B cell (primary cell): ENCODE results near the gene THEMIS2. TPM values are rescaled to one million over a fixed set of nuclear protein-coding genes. Genes with fewer than 3 reads are reported as not detected.
A peak's percentile ranks its signal among the peaks of the same experiment; 100 is the strongest.

Experiments
- ATAC-seq: fragments of 200-7000 bp; cut with Tn5 transposase; one replicate; pipeline ENCODE4 v1.10.0; 2021; ENCODE audit warnings: low read depth, mild to moderate bottlenecking, moderate number of reproducible peaks, moderate library complexity
- CTCF ChIA-PET: fragments of 350-600 bp; sonication (Branson Sonifier 250); formaldehyde crosslinking; loops from one replicate; lab custom pipeline; 2021; ENCODE audit warnings: antibody characterized with exemption, inconsistent platforms; lab: Charles Lee
- POLR2A ChIA-PET: fragments of 350-600 bp; sonication (Branson Sonifier 250); formaldehyde crosslinking; loops from one replicate; lab custom pipeline; 2021; ENCODE audit warnings: antibody characterized with exemption; lab: Charles Lee
- DNase-seq: peaks from one replicate; pipeline ENCODE4 v3.0.0; 2013
- H2AFZ ChIP-seq: 2 replicates; pipeline ENCODE4 v1.6.1; 2012; ENCODE audit warnings: mild to moderate bottlenecking, low read depth, low read length; ENCODE audit not compliant: insufficient read depth, poor library complexity, severe bottlenecking
- H3K27ac ChIP-seq, 2 donors: 1 replicate in 1 of 2; 2 replicates in 1 of 2; pipeline ENCODE4 v1.5.1; 2012 to 2013; ENCODE audit warnings: low read length in 2 of 2, mild to moderate bottlenecking in 2 of 2, moderate library complexity in 1 of 2
- H3K27me3 ChIP-seq, 4 experiments: fragments of 200-600 bp in 1 of 4; sonication (generic) in 1 of 4; replicated peaks in 1 of 4; 1 replicate in 2 of 4; 2 replicates in 2 of 4; pipeline versions ENCODE4 v1.6.1 to v1.7.0; 2013 to 2016; ENCODE audit warnings: low read length in 3 of 4, mild to moderate bottlenecking in 2 of 4, mixed read lengths in 1 of 4, moderate library complexity in 1 of 4; ENCODE audit not compliant: insufficient read depth in 4 of 4, control insufficient read depth in 3 of 4; ENCODE audit errors: control extremely low read depth in 1 of 4
- H3K36me3 ChIP-seq, 2 experiments: replicated peaks in 1 of 2; 1 replicate in 1 of 2; 2 replicates in 1 of 2; pipeline versions ENCODE4 v1.6.1 to v1.7.1; 2013; ENCODE audit warnings: low read length in 1 of 2; ENCODE audit not compliant: insufficient read depth in 2 of 2, control insufficient read depth in 1 of 2; ENCODE audit errors: control extremely low read depth in 1 of 2, extremely low read depth in 1 of 2
- H3K4me1 ChIP-seq, 2 donors: fragments of 200-600 bp in 1 of 2; sonication (generic) in 1 of 2; 1 replicate in 1 of 2; 2 replicates in 1 of 2; pipeline versions ENCODE4 v1.5.1 to v1.6.1; 2013 to 2017; ENCODE audit warnings: low read length in 2 of 2; ENCODE audit not compliant: control insufficient read depth in 2 of 2, insufficient read depth in 2 of 2
- H3K4me2 ChIP-seq: replicated peaks from 2 replicates; pipeline ENCODE3; 2012; ENCODE audit warnings: mild to moderate bottlenecking, low read depth, low read length; ENCODE audit not compliant: poor library complexity, severe bottlenecking
- H3K4me3 ChIP-seq, 5 experiments: fragments of 200-600 bp in 1 of 5; sonication (generic) in 1 of 5; 1 replicate in 3 of 5; 2 replicates in 2 of 5; pipeline versions ENCODE4 v1.5.1 to v1.7.0; 2011 to 2016; ENCODE audit warnings: low read length in 4 of 5, mild to moderate bottlenecking in 4 of 5, low read depth in 2 of 5, control low read depth in 1 of 5, moderate library complexity in 1 of 5; ENCODE audit not compliant: insufficient read depth in 1 of 5; ENCODE audit errors: control extremely low read depth in 1 of 5, extremely low read depth in 1 of 5
- H3K79me2 ChIP-seq: fragments of 200-600 bp; sonication (generic); one replicate; pipeline ENCODE4 v1.6.0; 2016; ENCODE audit warnings: low read length; ENCODE audit not compliant: control insufficient read depth, insufficient read depth
- H3K9ac ChIP-seq: fragments of 200-600 bp; sonication (generic); 2 replicates; pipeline ENCODE4 v1.6.1; 2017; ENCODE audit warnings: mild to moderate bottlenecking, low read length, moderate library complexity
- H3K9me3 ChIP-seq, 3 donors: one replicate each; pipeline versions ENCODE4 v1.6.1 to v1.7.1; 2013; ENCODE audit warnings: low read length in 2 of 3; ENCODE audit not compliant: control insufficient read depth in 2 of 3, insufficient read depth in 1 of 3; ENCODE audit errors: control extremely low read depth in 1 of 3
- H4K20me1 ChIP-seq: 2 replicates; pipeline ENCODE4 v1.6.0; 2012; ENCODE audit warnings: mild to moderate bottlenecking, low read length; ENCODE audit not compliant: insufficient read depth, control insufficient read depth, poor library complexity, severe bottlenecking
- H3K27ac Mint-ChIP-seq: one replicate; pipeline ENCODE4 v1.8.0; 2021; ENCODE audit warnings: mixed read lengths
- H3K27me3 Mint-ChIP-seq: one replicate; pipeline ENCODE4 v1.8.0; 2021; ENCODE audit warnings: mixed read lengths
- H3K4me1 Mint-ChIP-seq: one replicate; pipeline ENCODE4 v1.8.0; 2021; ENCODE audit warnings: mixed read lengths
- H3K4me3 Mint-ChIP-seq: one replicate; pipeline ENCODE4 v1.8.0; 2021; ENCODE audit warnings: mixed read lengths
- H3K9me3 Mint-ChIP-seq: one replicate; pipeline ENCODE4 v1.8.0; 2022; ENCODE audit warnings: mixed read lengths; ENCODE audit not compliant: insufficient read depth
- EZH2 ChIP-seq: IDR thresholded peaks from 2 replicates; pipeline ENCODE4 v1.6.1; 2012; ENCODE audit warnings: borderline replicate concordance, low read depth, mild to moderate bottlenecking, moderate library complexity, low read length; ENCODE audit not compliant: insufficient read depth, poor library complexity, severe bottlenecking
- WGBS: methylation state at CpG from one replicate; pipeline ENCODE4 v1.1.5; 2013; ENCODE audit warnings: missing lambda C conversion rate; ENCODE audit not compliant: insufficient coverage; 5-methylcytosine and 5-hydroxymethylcytosine counted together
- intact Hi-C: fragments of 100-400 bp; cut with micrococcal nuclease; formaldehyde crosslinking; loops from one replicate; pipeline ENCODE4 v1.10.0; 2022
- polyA plus RNA-seq: library from polyadenylated mRNA; depleted of rRNA; stranded (reverse); fragments of >200 nt; gene quantifications from 2 replicates; pipeline ENCODE4 v1.2.3, GENCODE V29; 2012
- total RNA-seq, 2 donors: library from RNA; stranded (reverse); fragments of 120-200 nt in 1 of 2; gene quantifications; 1 replicate in 1 of 2; 2 replicates in 1 of 2; pipeline versions ENCODE4 v1.2.3 to v1.2.4, GENCODE V29; 2013 to 2022
- TF ChIP-seq, protein P1 (sequence below): fragments of 200-600 bp; IDR thresholded peaks from one replicate; pipeline ENCODE4 v1.8.0; 2022; ENCODE audit warnings: antibody characterized with exemption, mild to moderate bottlenecking

THEMIS2 gene
- total and polyA plus RNA-seq, 2 donors (not counting 1 experiment from before 2014, with no cell fraction given): 72.0 to 230 TPM

DNA sequence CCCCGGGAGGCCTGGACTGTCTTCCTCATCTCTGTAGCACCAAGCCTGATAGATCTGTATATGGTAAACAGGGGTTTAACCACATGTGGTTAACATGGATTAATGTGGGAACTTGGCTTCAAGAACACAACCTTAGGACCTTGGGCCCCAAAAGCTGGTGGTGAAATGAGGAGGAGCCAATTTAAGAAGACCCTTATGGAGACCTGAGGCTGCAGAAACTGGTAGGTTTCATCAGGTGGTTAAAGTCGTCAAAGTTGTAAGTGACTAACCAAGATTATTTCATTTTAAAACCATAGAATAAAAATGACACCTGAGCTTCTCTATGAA is 14.0 kb downstream of the THEMIS2 start:
- H3K4me1 Mint-ChIP-seq: peaks cover 69% of the 10 kb centered on the region

DNA sequence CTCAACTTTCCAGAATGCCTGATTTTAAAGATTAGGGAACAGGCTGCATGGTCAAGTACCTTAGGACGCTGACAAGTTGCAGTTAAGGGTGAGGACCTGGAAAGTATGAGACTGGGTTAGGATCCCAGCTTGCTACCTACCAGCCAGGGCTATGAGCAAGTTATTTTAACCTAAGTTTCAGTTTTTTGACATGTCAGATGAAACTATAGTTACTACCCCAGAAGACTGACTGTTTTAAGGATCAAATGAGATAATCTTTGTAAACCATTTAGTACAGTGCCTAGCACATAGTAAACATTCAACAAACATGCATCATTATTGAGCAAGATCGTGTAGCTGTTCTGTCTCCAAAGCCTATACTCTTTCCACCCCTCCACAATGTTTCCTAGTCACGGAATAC is 14.4 kb downstream of the THEMIS2 start:
- TF ChIP-seq, protein P1, sequence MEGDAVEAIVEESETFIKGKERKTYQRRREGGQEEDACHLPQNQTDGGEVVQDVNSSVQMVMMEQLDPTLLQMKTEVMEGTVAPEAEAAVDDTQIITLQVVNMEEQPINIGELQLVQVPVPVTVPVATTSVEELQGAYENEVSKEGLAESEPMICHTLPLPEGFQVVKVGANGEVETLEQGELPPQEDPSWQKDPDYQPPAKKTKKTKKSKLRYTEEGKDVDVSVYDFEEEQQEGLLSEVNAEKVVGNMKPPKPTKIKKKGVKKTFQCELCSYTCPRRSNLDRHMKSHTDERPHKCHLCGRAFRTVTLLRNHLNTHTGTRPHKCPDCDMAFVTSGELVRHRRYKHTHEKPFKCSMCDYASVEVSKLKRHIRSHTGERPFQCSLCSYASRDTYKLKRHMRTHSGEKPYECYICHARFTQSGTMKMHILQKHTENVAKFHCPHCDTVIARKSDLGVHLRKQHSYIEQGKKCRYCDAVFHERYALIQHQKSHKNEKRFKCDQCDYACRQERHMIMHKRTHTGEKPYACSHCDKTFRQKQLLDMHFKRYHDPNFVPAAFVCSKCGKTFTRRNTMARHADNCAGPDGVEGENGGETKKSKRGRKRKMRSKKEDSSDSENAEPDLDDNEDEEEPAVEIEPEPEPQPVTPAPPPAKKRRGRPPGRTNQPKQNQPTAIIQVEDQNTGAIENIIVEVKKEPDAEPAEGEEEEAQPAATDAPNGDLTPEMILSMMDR: no peak
- TF ChIP-seq EZH2: no peak
- Mint-ChIP-seq H3K27ac (peak overlapping the region; percentile 87), H3K4me1 (peaks cover 73% of the 10 kb centered on the region), H3K4me3 (peak overlapping the region; percentile 68), H3K9me3 (no peaks in the 10 kb centered on the region), H3K27me3 (no peaks in the 10 kb centered on the region)
- no CpG with 5 or more reads among the region's 3 CpGs for WGBS
- Histone ChIP-seq H3K4me3 (peak overlapping the region in 2 of 5 experiments; percentile 27 to 41), H3K9me3 (no peaks in the 10 kb centered on the region), H3K27me3 (no peaks in the 10 kb centered on the region), H3K4me2 (peak overlapping the region; percentile 52), H3K79me2 (peaks cover 5% of the 10 kb centered on the region), H2AFZ (no peak overlapping the region), H3K36me3 (peaks cover 6 to 42% of the 10 kb centered on the region in 2 experiments), H3K27ac (peak overlapping the region; percentile 52 to 81), H3K9ac (no peak overlapping the region), H3K4me1 (peaks cover 45 to 80% of the 10 kb centered on the region in 2 donors), H4K20me1 (no peaks in the 10 kb centered on the region)
- no peak for ATAC-seq
- intact Hi-C loops: no loop called here
- POLR2A ChIA-PET: interaction anchor here (1.0 to 2.1 kb wide), 2 partner anchors 12 to 13 kb away, joined by 3 to 5 read pairs; no protein-coding TSS in a partner anchor
- DNase-seq: no peak
- CTCF ChIA-PET: no interaction called here

More for the DNA sequence above, 14.0 kb downstream of the THEMIS2 start:
- ATAC-seq (no peak), DNase-seq (no peak)
- Histone ChIP-seq H3K36me3 (peaks cover 6 to 41% of the 10 kb centered on the region in 2 experiments), H3K9ac (no peak overlapping the region), H3K27me3 (no peaks in the 10 kb centered on the region), H3K4me3 (peak overlapping the region in 1 of 5 experiments; percentile 41), H3K27ac (peak overlapping the region; percentile 52 to 81), H4K20me1 (no peaks in the 10 kb centered on the region), H3K9me3 (no peaks in the 10 kb centered on the region), H3K79me2 (peaks cover 5% of the 10 kb centered on the region), H3K4me2 (no peak overlapping the region), H2AFZ (no peak overlapping the region), H3K4me1 (peaks cover 41 to 76% of the 10 kb centered on the region in 2 donors)
- no peak overlapping the region for H3K4me3 Mint-ChIP-seq
- intact Hi-C loops: no loop called here
- peak overlapping the region; percentile 37 for H3K27ac Mint-ChIP-seq
- no peak for TF ChIP-seq EZH2
- TF ChIP-seq, protein P1: no peak
- no peaks in the 10 kb centered on the region for H3K9me3 Mint-ChIP-seq
- WGBS: no CpG with 5 or more reads among the region's 2 CpGs
- POLR2A ChIA-PET: interaction anchor here (1.0 to 2.1 kb wide), 2 partner anchors 11 to 14 kb away, joined by 3 to 5 read pairs; no protein-coding TSS in a partner anchor
- H3K27me3 Mint-ChIP-seq: no peaks in the 10 kb centered on the region
- CTCF ChIA-PET: no interaction called here
